Brain microvascular endothelial cell (primary cell): ENCODE measurements around the gene RSU1.
A peak's percentile ranks its signal among the peaks of the same experiment; 100 is the strongest.

Experiments
- DNase-seq: peaks from one replicate; pipeline ENCODE4 v3.0.0-alpha.2; 2020
- H3K27ac ChIP-seq: fragments of 250-450 bp; sonication (Bioruptor Pico); 2 replicates; pipeline ENCODE4 v1.5.1; 2020; ENCODE audit warnings: mild to moderate bottlenecking, moderate library complexity
- H3K27me3 ChIP-seq: fragments of 250-450 bp; sonication (Bioruptor Pico); replicated peaks from 2 replicates; pipeline ENCODE4 v1.5.1; 2020; ENCODE audit warnings: mild to moderate bottlenecking
- H3K36me3 ChIP-seq: fragments of 250-450 bp; sonication (Bioruptor Pico); replicated peaks from 2 replicates; pipeline ENCODE4 v1.5.1; 2020; ENCODE audit warnings: mild to moderate bottlenecking
- H3K4me3 ChIP-seq: 2 replicates; pipeline ENCODE4 v1.5.1; 2011; ENCODE audit warnings: low read depth, mild to moderate bottlenecking, control low read depth, low read length, moderate library complexity
- in situ Hi-C: cut with HindIII; loops from 2 replicates; pipeline ENCODE4 v1.10.0; 2017; ENCODE audit warnings: low sequenced_read_pairs, low pct_ligation_motif_present
- TF ChIP-seq, protein P1 (sequence below): IDR thresholded peaks from 2 replicates; pipeline ENCODE4 v1.5.1; 2011; ENCODE audit warnings: low read depth, mild to moderate bottlenecking, moderate library complexity, low read length, control low read depth, inconsistent platforms; ENCODE audit errors: missing control alignments

Gene RSU1

GRCh38 chr10:16820421-16820820, 3.2 kb upstream of the RSU1 start:
- Histone ChIP-seq H3K27ac (no peak overlapping the region), H3K4me3 (no peak overlapping the region), H3K36me3 (no peaks in the 10 kb centered on the region), H3K27me3 (no peaks in the 10 kb centered on the region)
- in situ Hi-C loops: no loop called here
- DNase-seq: no peak
- TF ChIP-seq, protein P1, sequence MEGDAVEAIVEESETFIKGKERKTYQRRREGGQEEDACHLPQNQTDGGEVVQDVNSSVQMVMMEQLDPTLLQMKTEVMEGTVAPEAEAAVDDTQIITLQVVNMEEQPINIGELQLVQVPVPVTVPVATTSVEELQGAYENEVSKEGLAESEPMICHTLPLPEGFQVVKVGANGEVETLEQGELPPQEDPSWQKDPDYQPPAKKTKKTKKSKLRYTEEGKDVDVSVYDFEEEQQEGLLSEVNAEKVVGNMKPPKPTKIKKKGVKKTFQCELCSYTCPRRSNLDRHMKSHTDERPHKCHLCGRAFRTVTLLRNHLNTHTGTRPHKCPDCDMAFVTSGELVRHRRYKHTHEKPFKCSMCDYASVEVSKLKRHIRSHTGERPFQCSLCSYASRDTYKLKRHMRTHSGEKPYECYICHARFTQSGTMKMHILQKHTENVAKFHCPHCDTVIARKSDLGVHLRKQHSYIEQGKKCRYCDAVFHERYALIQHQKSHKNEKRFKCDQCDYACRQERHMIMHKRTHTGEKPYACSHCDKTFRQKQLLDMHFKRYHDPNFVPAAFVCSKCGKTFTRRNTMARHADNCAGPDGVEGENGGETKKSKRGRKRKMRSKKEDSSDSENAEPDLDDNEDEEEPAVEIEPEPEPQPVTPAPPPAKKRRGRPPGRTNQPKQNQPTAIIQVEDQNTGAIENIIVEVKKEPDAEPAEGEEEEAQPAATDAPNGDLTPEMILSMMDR: no peak

DNA sequence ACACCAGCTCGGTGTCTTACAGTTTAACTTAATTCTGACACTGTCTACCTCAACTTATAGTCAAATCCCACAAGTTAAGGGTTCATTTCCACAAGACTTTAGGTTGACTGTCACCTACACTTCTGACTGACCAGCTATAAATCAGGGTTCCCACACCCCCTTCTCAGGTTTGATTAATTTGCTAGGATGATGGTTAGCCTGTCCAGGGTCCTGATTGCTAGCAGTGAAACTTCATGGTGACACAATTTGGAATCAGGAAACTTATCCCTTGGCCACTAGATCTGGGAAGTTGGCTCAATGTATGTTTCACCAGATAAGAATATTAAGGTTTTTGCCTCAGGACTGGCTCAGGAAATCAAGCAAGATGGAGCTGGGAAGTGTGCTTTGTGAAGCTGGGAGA, 2.8 kb upstream of the RSU1 start:
- Histone ChIP-seq H3K36me3 (no peaks in the 10 kb centered on the region), H3K27me3 (no peaks in the 10 kb centered on the region), H3K4me3 (no peak overlapping the region), H3K27ac (no peak overlapping the region)
- in situ Hi-C loops: no loop called here
- no peak for DNase-seq
- TF ChIP-seq, protein P1: no peak

GRCh38 chr10:16819436-16819835, 2.2 kb upstream of the RSU1 start:
- H3K27me3 ChIP-seq: no peaks in the 10 kb centered on the region
- DNase-seq: no peak
- in situ Hi-C loops: no loop called here

GRCh38 chr10:16819026-16819425, 1.8 kb upstream of the RSU1 start:
- Histone ChIP-seq H3K27ac (no peak overlapping the region), H3K4me3 (no peak overlapping the region), H3K36me3 (no peaks in the 10 kb centered on the region), H3K27me3 (no peaks in the 10 kb centered on the region)
- in situ Hi-C loops: no loop called here
- TF ChIP-seq, protein P1: no peak
- DNase-seq: no peak

More at GRCh38 chr10:16819436-16819835, 2.2 kb upstream of the RSU1 start:
- Histone ChIP-seq H3K4me3 (no peak overlapping the region), H3K36me3 (no peaks in the 10 kb centered on the region), H3K27ac (no peak overlapping the region)
- TF ChIP-seq, protein P1: no peak

- no peak for DNase-seq
- TF ChIP-seq, protein P1: no peak
- in situ Hi-C loops: no loop called here
Observed at GRCh38 chr10:16816830-16817124, 447 bp downstream of the RSU1 start.

DNA sequence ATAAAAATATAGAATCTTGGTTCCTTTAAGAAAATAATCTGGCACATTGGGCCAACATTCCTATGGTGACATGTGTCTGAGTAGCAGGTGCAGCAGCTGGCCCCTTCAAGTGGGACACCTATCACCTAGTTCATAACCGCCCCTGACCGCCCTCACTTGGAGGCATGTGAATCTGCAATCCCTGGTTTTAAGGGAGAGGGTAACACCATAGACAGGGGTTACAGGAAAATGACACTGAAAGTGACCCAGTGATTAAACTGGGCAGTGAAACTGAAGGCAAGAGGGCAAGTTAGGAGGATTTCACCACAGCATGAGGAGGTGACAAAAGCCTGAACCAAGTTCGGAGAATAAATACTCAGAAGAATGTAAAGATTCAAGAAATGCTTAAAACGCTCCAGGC, 1.1 kb downstream of the RSU1 start:
- no peak overlapping the region for H3K27ac ChIP-seq
- DNase-seq: no peak

More at GRCh38 chr10:16816830-16817124, 447 bp downstream of the RSU1 start:
- no peaks in the 10 kb centered on the region for H3K27me3 ChIP-seq
- no peaks in the 10 kb centered on the region for H3K36me3 ChIP-seq
- peak overlapping the region; percentile 92 for H3K4me3 ChIP-seq
- peak overlapping the region; percentile 58 for H3K27ac ChIP-seq

More for the DNA sequence above, 1.1 kb downstream of the RSU1 start:
- in situ Hi-C loops: no loop called here
- TF ChIP-seq, protein P1: no peak
- no peaks in the 10 kb centered on the region for H3K27me3 ChIP-seq
- peak overlapping the region; percentile 92 for H3K4me3 ChIP-seq
- H3K36me3 ChIP-seq: no peaks in the 10 kb centered on the region
